Nephron (organoid): ENCODE results near the gene CACHD1.
"Not testable (repeated sequence)": the region's sequence is repeated elsewhere in the genome, so short reads cannot be mapped to it uniquely, and the experiment has no call there.

ENCODE experiments used
- H3K27ac Mint-ChIP-seq, 3 experiments: 2 replicates each; pipeline ENCODE4 v1.8.0; 2020; ENCODE audit warnings: mixed read lengths in 3 of 3, mild to moderate bottlenecking in 2 of 3, moderate library complexity in 1 of 3
- H3K27me3 Mint-ChIP-seq: 2 replicates; pipeline ENCODE4 v1.8.0; 2021; ENCODE audit warnings: low read depth, mild to moderate bottlenecking, moderate library complexity, mixed read lengths
- H3K36me3 Mint-ChIP-seq: 2 replicates; pipeline ENCODE4 v1.8.0; 2020; ENCODE audit warnings: low read depth, mixed read lengths
- H3K4me1 Mint-ChIP-seq: 2 replicates; pipeline ENCODE4 v1.8.0; 2020; ENCODE audit warnings: mixed read lengths
- H3K4me3 Mint-ChIP-seq, 3 experiments: 2 replicates each; pipeline ENCODE4 v1.8.0; 2020; ENCODE audit warnings: mild to moderate bottlenecking in 3 of 3, mixed read lengths in 3 of 3, moderate library complexity in 2 of 3
- H3K9me3 Mint-ChIP-seq: 2 replicates; pipeline ENCODE4 v1.8.0; 2020; ENCODE audit warnings: mixed read lengths
- CTCF ChIP-seq, 3 experiments: fragments of 200-600 bp; sonication (generic); IDR thresholded peaks; one replicate each; pipeline ENCODE4 v1.5.0; 2021; ENCODE audit warnings: antibody characterized with exemption in 3 of 3; ENCODE audit not compliant: unreplicated experiment in 3 of 3

The CACHD1 gene

DNA sequence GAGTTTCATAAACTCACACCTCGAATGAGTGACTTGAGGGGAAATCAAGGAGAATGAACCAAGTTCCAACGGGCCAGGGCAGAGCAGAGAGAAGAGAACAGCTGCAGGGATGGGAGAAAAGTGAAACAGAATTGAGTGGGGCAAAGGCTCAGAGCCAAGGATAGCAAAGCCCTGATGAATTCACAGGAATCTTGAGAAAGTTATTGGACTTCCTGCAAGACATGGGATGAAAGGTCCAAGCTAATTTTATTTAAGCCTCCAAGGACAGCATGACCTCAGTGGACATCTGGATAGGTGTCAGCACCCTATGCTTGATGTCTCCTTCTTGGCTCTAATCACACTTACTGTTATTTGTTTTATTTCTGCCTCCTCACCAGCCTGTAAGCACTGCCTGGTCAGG, 232.0 kb downstream of the CACHD1 start:
- Mint-ChIP-seq H3K36me3 (no peaks in the 10 kb centered on the region), H3K4me3 (no peak overlapping the region), H3K27ac (no peak overlapping the region), H3K9me3 (no peaks in the 10 kb centered on the region), H3K4me1 (peaks cover 9% of the 10 kb centered on the region), H3K27me3 (peaks cover 4% of the 10 kb centered on the region)
- TF ChIP-seq CTCF (IDR thresholded peaks at IDR 0.05; ENCODE audit: unreplicated experiment in 3 of 3), result no peak

DNA sequence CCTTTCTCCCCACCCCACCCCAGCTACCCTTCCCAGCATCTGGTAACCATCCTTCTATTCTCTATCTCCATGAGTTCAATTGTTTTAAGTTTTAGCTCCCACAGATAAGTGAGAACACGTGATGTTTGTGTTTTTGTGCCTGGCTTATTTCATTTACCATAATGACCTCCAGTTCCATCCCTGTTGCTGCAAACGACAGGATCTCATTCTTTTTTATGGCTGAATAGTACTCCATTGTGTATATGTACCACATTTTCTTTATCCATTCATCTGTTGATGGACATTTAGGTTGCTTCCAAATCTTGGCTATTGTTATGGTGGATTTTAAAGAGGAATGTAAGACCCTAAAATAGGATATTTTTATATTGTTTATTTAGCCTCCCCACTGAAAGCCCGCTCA, 232.7 kb downstream of the CACHD1 start:
- not testable (repeated sequence) for H3K9me3 Mint-ChIP-seq, H3K4me1 Mint-ChIP-seq, H3K27me3 Mint-ChIP-seq, H3K4me3 Mint-ChIP-seq, H3K27ac Mint-ChIP-seq, H3K36me3 Mint-ChIP-seq

DNA sequence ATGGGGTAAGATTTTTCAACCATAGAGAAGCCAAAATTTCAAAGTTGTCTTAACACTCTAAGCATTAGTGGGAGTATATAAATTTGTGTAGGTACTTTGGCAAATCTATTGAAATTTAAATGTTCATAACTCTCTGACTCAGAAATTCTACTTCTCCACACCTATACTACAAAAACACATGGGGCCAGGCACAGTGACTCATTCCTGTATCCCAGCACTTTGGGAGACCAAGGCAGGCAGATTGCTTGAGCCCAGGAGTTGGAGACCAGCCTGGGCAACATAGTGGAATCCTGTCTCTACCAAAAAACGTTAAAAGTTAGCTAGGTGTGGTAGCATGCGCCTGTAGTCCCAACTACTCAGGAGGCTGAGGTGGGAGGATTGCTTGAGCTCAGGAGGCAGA, 233.7 kb downstream of the CACHD1 start:
- no peaks in the 10 kb centered on the region for H3K9me3 Mint-ChIP-seq
- no peak for TF ChIP-seq CTCF (IDR thresholded peaks at IDR 0.05; ENCODE audit: unreplicated experiment in 3 of 3)
- no peak overlapping the region for H3K27ac Mint-ChIP-seq
- H3K4me3 Mint-ChIP-seq, result no peak overlapping the region
- peaks cover 4% of the 10 kb centered on the region for H3K27me3 Mint-ChIP-seq
- H3K36me3 Mint-ChIP-seq, result no peaks in the 10 kb centered on the region
- peaks cover 9% of the 10 kb centered on the region for H3K4me1 Mint-ChIP-seq

DNA sequence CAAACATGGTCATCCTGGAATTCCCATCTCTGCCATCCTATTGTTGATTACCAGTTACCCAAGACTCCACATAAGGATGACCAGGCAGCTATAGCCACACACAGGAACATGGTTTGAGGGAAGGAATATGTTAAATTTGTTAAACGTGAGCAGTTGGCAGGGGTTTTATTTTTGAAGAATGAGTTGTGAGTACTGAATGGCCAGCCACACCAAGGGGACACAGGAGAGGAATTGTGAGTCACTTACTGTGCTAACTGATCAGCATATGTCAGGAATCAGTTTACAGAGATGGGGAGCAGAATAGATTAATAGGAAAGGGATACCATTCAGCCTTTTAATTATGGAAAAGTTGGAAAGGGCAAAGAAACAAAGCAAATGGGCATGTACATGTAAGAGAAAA, 235.7 kb downstream of the CACHD1 start:
- H3K4me3 Mint-ChIP-seq, result no peak overlapping the region
- no peaks in the 10 kb centered on the region for H3K36me3 Mint-ChIP-seq
- no peak overlapping the region for H3K27ac Mint-ChIP-seq
- peaks cover 4% of the 10 kb centered on the region for H3K27me3 Mint-ChIP-seq
- H3K9me3 Mint-ChIP-seq, result no peaks in the 10 kb centered on the region
- no peaks in the 10 kb centered on the region for H3K4me1 Mint-ChIP-seq
- TF ChIP-seq CTCF (IDR thresholded peaks at IDR 0.05; ENCODE audit: unreplicated experiment in 3 of 3), result no peak

DNA sequence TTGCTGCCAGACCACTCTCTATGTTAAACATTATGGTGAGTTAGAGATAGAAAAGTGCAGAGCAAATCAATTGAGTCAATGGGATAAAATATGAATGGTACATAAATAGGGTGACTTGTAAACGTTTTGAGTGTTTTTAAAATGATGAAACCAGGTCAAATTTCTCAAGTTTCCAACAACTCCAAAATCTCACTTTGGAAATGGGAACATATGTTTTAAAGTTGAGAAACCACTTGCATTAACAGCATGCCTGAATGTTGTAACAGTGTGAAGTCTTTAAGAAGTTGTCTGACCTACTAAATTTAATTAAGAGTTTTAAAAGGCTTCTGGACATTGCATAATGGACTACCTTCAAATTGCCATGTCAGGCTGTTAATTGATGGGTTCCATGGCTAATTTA, 241.3 kb downstream of the CACHD1 start:
- no peak for TF ChIP-seq CTCF (IDR thresholded peaks at IDR 0.05; ENCODE audit: unreplicated experiment in 3 of 3)
- Mint-ChIP-seq H3K36me3 (no peaks in the 10 kb centered on the region), H3K27me3 (peaks cover 7% of the 10 kb centered on the region), H3K9me3 (no peaks in the 10 kb centered on the region), H3K4me1 (no peaks in the 10 kb centered on the region), H3K4me3 (no peak overlapping the region), H3K27ac (no peak overlapping the region)

DNA sequence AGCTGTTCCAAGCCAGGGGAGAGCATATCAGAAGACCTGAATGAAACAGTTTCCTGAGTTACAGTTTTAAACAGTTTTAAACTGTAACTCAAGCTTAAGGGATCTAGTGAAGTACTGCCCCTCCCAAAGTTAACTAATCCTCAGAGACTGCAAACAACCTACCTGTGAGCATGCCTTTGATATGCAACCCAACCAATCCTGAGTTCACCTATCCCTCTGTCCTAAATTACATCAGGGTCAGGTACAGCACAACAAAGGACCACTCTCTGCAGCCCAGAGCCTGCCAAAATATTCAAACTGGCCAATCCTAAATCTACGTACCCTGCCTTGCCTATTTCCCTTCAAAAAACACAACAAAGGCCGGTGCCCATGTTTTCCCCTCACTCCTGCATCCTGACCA, 242.1 kb downstream of the CACHD1 start:
- Mint-ChIP-seq H3K27ac (no peak overlapping the region), H3K9me3 (no peaks in the 10 kb centered on the region), H3K4me3 (no peak overlapping the region), H3K36me3 (no peaks in the 10 kb centered on the region), H3K27me3 (peaks cover 7% of the 10 kb centered on the region), H3K4me1 (no peaks in the 10 kb centered on the region)
- no peak for TF ChIP-seq CTCF (IDR thresholded peaks at IDR 0.05; ENCODE audit: unreplicated experiment in 3 of 3)

DNA sequence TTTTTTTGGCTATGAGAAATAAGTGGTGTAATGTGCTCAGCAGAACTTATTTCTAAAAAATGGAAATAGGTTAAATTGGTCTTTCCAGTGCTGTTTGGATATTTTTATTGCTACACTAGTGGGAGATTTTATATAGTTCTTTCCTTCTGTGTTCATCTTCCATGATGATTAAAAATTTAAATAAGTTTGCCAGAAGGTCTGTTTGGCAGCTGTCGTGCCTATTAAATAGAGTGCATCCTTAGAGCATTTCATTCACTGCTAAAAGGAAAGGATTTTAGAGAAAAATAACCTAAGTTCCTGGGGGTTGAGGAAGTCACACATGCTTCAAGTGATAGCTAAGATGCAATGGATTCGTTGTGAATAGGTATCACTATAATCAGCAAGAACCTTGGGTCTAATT, 245.3 kb downstream of the CACHD1 start:
- H3K9me3 Mint-ChIP-seq, result peaks cover 11% of the 10 kb centered on the region
- TF ChIP-seq CTCF (IDR thresholded peaks at IDR 0.05; ENCODE audit: unreplicated experiment in 3 of 3), result no peak
- no peak overlapping the region for H3K4me3 Mint-ChIP-seq
- H3K4me1 Mint-ChIP-seq, result no peaks in the 10 kb centered on the region
- H3K27me3 Mint-ChIP-seq, result peaks cover 10% of the 10 kb centered on the region
- H3K27ac Mint-ChIP-seq, result no peak overlapping the region
- H3K36me3 Mint-ChIP-seq, result no peaks in the 10 kb centered on the region
